HUES48 (cell line): ENCODE results near the gene UTS2.

ENCODE experiments used
- H3K27ac ChIP-seq: one replicate; pipeline ENCODE4 v1.7.0; 2013; ENCODE audit warnings: low read depth, low read length, inconsistent platforms
- H3K27me3 ChIP-seq: 2 replicates; pipeline ENCODE4 v1.6.1; 2013; ENCODE audit warnings: mild to moderate bottlenecking, low read length; ENCODE audit not compliant: control insufficient read depth, insufficient read depth
- H3K36me3 ChIP-seq: 2 replicates; pipeline ENCODE4 v1.6.1; 2013; ENCODE audit warnings: low read length; ENCODE audit not compliant: control insufficient read depth, insufficient read depth
- H3K4me1 ChIP-seq: 2 replicates; pipeline ENCODE4 v1.6.1; 2013; ENCODE audit warnings: mild to moderate bottlenecking, low read length; ENCODE audit not compliant: control insufficient read depth, insufficient read depth
- H3K4me3 ChIP-seq: 2 replicates; pipeline ENCODE4 v1.5.1; 2013; ENCODE audit warnings: mild to moderate bottlenecking, low read depth, low read length
- H3K9ac ChIP-seq: 2 replicates; pipeline ENCODE4 v1.6.1; 2013; ENCODE audit warnings: mild to moderate bottlenecking, low read depth, low read length, moderate library complexity
- H3K9me3 ChIP-seq: 2 replicates; pipeline ENCODE4 v1.6.1; 2013; ENCODE audit warnings: low read length; ENCODE audit not compliant: control insufficient read depth, insufficient read depth

UTS2 gene, protein sequence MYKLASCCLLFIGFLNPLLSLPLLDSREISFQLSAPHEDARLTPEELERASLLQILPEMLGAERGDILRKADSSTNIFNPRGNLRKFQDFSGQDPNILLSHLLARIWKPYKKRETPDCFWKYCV

DNA sequence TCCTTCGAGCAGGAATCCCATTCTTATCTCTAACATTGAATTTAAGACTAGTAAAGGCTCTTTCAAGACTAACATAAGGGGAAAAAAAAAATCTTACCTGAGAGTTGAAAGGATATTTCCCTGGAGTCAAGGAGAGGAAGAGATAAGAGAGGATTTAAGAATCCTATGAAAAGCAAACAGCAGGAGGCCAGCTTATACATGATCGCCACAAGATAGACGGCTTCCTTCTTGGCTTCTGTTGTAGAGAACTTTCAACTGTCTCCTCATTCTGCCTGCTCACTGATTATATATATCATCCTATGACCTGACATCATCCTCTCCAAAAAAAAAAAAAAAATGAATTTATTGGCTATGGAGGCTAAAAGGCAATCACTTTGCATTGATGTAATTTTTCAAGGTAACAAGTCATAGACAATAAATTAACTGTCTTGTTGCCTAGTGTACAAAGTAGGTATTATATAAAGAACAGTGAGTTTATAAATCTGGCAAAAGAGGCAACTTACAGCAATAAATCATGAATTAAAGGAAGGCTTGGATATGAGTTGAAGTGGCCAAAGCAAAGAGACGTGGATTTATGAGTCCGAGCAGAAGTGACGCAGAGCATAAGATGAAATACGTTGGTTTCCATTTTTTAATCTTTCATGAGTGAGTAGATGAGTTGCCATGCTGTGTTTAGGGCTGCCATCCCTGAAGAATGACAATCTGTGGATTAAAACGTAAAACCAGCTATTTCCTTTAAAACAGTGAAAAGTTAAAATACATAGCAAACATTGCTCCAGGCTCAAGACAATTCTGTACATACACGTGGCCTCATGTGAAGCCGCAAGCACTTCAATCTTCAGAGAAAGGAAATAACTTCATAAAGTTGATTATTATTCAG is at the start of gene UTS2:
Gene UTS2, minus strand, starts transcription at position 262 of the 880 bp plus-strand sequence. Its CDS starts 62 bp downstream, at position 200.
- Histone ChIP-seq H3K27ac (no peak within 1 kb of the TSS), H3K27me3 (no peaks in the 10 kb centered on the region), H3K4me1 (peaks cover 9% of the 10 kb centered on the region; the same call in 1 of the 2 replicates), H3K4me3 (no peak within 1 kb of the TSS), H3K36me3 (no peaks in the 10 kb centered on the region), H3K9me3 (no peaks in the 10 kb centered on the region), H3K9ac (no peak within 1 kb of the TSS)

DNA sequence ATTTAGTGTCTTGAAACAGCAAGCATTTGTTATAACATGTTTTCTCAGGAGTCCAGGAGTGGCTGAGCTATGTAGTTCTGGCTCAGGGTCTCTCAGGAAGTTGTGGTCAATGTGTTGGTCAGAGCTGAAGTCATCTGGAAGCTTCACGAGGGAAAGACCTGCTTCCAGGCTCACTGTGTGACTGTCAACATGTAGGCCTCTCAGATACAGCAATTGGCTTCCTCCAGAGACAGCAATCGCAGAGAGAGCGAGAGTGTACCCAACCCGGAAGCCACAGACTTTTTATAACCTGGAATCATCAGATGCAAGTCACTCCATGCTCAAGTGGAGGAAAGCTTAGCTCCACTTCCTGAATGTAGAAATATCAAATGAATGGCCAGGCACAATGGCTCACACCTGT is 46.9 kb upstream of the UTS2 start:
- no peak overlapping the region for H3K9ac ChIP-seq
- no peak overlapping the region for H3K4me3 ChIP-seq
- no peaks in the 10 kb centered on the region for H3K36me3 ChIP-seq
- H3K9me3 ChIP-seq = no peaks in the 10 kb centered on the region
- no peak overlapping the region for H3K27ac ChIP-seq
- no peaks in the 10 kb centered on the region; the same call in 1 of the 2 replicates for H3K27me3 ChIP-seq
- no peaks in the 10 kb centered on the region for H3K4me1 ChIP-seq

DNA sequence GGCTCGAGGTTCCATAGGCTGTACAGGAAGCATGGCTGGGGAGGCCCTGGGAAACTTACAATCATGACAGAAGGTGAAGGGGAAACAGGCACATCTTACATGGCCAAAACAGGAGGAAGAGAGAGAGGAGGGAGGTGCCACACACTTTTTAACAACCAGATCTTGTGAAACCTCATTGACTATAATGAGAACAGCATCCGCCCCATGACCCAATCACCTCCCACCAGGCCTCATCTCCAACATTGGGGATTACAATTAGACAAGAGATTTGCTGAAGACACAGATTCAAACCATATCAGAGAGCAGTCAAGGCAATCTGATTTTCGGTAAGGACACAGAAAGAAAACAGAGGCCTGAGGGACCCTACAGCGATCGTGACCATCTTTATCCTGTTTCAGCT is 46.1 kb upstream of the UTS2 start:
- H3K4me3 ChIP-seq = no peak overlapping the region
- no peak overlapping the region for H3K9ac ChIP-seq
- no peaks in the 10 kb centered on the region; the same call in 1 of the 2 replicates for H3K27me3 ChIP-seq
- H3K36me3 ChIP-seq = no peaks in the 10 kb centered on the region
- no peaks in the 10 kb centered on the region for H3K9me3 ChIP-seq
- no peaks in the 10 kb centered on the region for H3K4me1 ChIP-seq
- H3K27ac ChIP-seq = no peak overlapping the region

DNA sequence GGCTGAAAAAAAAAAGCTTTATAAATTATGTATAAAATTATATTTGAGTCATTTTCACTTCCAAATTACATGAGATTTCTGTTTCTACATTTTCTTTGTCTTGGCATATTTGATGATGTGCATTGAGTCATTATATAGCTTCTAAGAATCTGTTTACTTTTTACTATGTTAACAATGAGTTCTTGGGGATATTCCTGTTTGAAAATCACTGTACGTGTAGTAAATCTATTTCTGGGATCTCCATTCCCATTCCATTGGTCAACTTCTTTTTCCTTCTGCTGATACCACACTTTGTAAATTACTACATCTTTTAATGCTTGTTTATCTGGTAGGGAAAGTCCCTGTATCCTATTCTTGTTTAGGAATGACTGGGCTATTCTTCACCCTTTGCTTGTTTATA is 44.1 kb upstream of the UTS2 start:
- no peaks in the 10 kb centered on the region for H3K4me1 ChIP-seq
- H3K4me3 ChIP-seq = no peak overlapping the region
- H3K36me3 ChIP-seq = no peaks in the 10 kb centered on the region
- no peaks in the 10 kb centered on the region; the same call in 1 of the 2 replicates for H3K27me3 ChIP-seq
- no peaks in the 10 kb centered on the region for H3K9me3 ChIP-seq
- H3K27ac ChIP-seq = no peak overlapping the region
- H3K9ac ChIP-seq = no peak overlapping the region

DNA sequence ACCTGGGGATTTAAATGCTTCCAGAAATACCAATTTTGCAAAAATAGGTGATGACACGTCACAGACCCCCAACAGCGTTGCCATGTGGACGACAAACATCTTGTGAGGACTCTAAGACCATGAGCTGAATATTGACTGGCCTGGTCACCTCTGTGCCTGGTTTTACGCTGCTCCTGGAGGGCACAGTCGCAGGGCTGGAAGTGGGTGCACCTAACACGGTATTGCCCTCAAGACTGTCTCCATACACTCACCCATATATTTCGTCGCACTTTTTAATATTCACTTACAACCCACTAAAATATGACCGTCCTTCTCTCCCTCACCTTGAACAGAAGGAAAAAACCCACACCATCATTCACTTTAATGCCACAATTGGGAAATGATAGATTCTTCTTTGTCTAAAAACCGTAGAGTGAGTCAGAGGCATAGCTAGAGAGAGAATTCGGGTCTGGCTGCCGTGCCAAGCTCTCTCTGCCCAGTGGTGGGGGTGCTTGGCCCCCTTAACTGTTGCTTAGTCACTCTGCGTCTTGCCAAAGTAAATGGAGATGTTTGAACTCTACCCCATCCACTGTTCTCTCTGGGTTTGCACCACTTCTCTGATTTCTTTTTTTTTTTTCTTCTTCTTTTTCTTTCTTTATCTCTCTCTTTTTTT is 40.8 kb upstream of the UTS2 start:
- no peak overlapping the region for H3K9ac ChIP-seq
- no peaks in the 10 kb centered on the region for H3K27me3 ChIP-seq
- H3K36me3 ChIP-seq = no peaks in the 10 kb centered on the region
- H3K27ac ChIP-seq = no peak overlapping the region
- no peak overlapping the region for H3K4me3 ChIP-seq
- no peaks in the 10 kb centered on the region for H3K9me3 ChIP-seq
- H3K4me1 ChIP-seq = no peaks in the 10 kb centered on the region

DNA sequence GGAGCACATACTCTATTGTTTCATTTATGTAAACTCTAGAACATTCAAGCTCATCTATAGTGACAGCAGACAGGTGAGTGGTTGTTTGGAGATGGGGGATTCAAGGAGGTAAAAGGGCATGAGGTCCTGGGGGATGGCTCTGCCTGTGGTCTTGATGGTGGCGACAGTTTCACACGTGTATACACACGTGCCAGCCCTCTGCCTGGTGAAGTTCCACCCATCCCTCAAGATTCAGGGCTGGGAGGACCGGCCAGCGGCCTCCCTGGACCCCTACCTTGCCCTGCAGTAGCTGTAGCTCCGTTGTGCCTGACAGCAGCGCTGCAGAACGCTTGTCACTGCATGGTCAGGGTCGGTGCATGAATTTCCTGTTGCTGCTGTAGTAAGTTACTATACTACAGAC is 38.9 kb upstream of the UTS2 start:
- no peak overlapping the region for H3K27ac ChIP-seq
- H3K9ac ChIP-seq = no peak overlapping the region
- no peaks in the 10 kb centered on the region for H3K36me3 ChIP-seq
- no peaks in the 10 kb centered on the region for H3K4me1 ChIP-seq
- H3K4me3 ChIP-seq = no peak overlapping the region
- no peaks in the 10 kb centered on the region for H3K27me3 ChIP-seq
- H3K9me3 ChIP-seq = no peaks in the 10 kb centered on the region

DNA sequence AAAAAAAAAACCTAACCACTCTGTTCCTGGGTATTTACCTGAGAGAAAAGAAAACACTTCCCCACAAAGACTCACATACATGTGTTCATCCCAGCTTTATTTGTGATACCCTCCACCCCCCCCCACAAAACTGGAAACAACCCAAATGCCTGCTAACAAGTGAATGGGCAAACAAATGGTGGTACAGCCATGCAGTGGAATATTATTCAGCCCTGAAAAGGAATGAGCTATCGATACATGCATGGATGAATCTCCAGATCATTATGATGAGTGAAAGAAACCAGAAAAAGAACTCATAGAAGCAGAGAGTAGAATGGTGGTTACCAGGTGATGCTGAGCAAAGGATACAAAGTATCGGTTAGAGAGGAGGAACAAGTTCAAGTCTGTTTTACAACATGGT is 38.0 kb upstream of the UTS2 start:
- Histone ChIP-seq H3K27ac (no peak overlapping the region), H3K9ac (no peak overlapping the region), H3K36me3 (no peaks in the 10 kb centered on the region), H3K4me1 (no peaks in the 10 kb centered on the region), H3K27me3 (no peaks in the 10 kb centered on the region), H3K9me3 (no peaks in the 10 kb centered on the region), H3K4me3 (no peak overlapping the region)

DNA sequence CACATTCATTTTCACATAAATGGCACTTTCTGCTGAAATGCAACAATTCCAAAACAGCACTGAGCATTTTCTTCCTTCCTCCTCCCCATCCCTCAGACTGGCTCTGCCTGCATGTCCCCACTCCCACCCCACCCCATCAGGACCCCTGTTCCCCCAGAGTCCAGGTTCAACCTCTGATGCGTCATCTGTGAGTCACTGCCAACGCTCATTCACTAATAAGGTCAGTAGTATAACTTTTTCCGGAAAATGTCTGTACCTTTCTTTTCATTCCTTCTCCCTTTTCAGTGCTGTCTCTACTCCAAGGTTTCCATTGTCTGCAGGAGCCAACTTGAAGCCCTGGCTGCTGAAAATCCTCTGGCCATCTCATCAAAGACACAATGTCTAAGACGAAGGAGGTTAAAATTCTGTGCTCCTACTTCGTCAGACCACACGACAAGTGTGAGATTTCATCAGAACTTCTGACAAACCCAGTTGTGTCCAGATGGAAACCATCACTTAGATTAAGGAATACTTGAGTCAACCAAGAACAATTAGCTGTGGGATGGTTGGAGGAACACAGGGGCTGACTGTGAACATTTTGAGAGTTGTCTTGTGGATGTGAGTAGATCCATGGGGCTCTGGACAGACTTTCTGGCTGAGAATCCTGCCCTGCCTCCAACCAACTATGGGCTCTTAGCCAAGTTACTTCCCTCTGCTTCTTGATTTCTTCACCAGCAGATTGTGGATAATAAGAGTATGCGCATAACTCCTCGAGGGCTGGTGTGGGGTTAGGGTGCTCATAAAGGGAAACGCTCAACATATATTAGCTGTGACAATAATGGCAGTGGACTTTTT is 35.6 kb upstream of the UTS2 start:
- Histone ChIP-seq H3K36me3 (no peaks in the 10 kb centered on the region), H3K27ac (no peak overlapping the region), H3K4me1 (no peaks in the 10 kb centered on the region), H3K4me3 (no peak overlapping the region), H3K9ac (no peak overlapping the region), H3K9me3 (no peaks in the 10 kb centered on the region), H3K27me3 (no peaks in the 10 kb centered on the region)

DNA sequence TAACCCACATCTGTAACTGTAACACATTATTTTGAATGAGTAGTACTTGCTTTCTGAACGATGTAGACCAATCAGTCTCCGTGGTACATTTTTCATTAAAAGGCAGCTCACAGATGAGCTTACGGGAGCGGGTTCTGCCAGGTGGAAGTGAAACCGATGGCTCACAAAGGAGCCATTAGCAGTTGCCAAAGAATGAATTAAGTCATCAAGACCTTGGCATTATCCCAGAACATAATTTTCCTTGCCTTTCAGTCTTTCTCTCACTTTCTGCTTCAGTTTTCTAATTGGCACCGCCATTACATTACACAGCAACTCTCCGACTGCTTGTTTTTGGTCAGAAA is 33.5 kb upstream of the UTS2 start:
- Histone ChIP-seq H3K4me3 (no peak overlapping the region), H3K27me3 (no peaks in the 10 kb centered on the region), H3K9ac (no peak overlapping the region), H3K27ac (no peak overlapping the region), H3K4me1 (no peaks in the 10 kb centered on the region), H3K9me3 (no peaks in the 10 kb centered on the region), H3K36me3 (no peaks in the 10 kb centered on the region)

DNA sequence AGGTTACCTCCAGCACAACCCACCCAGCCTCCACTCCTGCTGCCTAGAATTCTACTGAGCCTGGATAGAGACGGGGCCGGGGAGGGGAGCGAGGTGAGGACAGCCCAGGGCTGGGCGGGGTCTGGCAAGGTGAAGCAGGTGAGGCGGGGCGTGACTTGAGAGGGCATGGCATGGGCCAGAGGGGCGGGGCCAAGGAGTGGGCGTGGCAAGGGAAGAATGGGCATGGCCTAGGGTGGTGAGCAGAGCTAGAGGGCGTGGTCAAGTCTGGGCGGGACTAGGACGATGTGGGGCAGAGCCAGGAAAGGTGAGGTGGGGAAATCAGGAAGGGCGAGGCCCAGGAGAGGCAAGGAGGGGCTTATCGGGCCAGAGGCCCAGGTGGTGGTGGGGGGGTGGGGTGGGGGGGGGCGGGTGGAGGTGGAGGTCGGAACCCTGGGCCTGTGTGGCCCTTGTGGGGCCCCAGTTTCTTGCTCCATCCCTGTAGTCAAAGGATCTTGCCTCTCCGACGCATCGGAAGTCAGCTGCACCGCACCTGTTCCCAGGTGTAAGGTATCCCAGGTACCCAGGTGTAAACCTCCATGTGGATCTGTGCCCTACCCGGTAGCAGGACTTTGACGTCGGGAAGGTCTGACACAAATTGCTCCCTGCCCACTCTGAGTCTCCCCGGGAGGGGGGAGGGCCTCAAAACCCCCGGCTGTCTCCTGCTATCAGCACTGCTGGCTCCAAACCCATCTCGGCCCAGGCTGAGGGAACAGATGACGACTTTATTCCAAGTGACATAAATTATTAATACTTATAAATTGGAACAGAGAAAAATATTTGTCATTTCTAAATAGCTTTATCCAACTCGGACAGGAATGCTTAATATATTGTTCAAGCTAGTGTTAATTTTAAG is 32.9 kb upstream of the UTS2 start:
- no peak overlapping the region for H3K9ac ChIP-seq

More for the DNA sequence above, 32.9 kb upstream of the UTS2 start:
- Histone ChIP-seq H3K27me3 (no peaks in the 10 kb centered on the region), H3K36me3 (no peaks in the 10 kb centered on the region), H3K9me3 (no peaks in the 10 kb centered on the region), H3K27ac (no peak overlapping the region), H3K4me3 (peak overlapping the region; percentile 14; the same call in 1 of the 2 replicates), H3K4me1 (no peaks in the 10 kb centered on the region)
